A549 treated with CORT108297 at 1 μM for 4 hours (cell line): ENCODE measurements around the gene UGT1A3. TPM values are rescaled to one million over a fixed set of nuclear protein-coding genes. Genes with fewer than 3 reads are reported as not detected.

Experiments used
- total RNA-seq: library from RNA; stranded (reverse); fragments of 200-300 nt; extraction: Qiagen RNA extraction; gene quantifications from 5 replicates; pipeline ENCODE4 v1.2.3, GENCODE V29; 2022

The UGT1A3 gene
- 0.07 to 0.17 TPM (median 0.13 TPM) in 3 of 5 replicates, not detected in the others for total RNA-seq

DNA sequence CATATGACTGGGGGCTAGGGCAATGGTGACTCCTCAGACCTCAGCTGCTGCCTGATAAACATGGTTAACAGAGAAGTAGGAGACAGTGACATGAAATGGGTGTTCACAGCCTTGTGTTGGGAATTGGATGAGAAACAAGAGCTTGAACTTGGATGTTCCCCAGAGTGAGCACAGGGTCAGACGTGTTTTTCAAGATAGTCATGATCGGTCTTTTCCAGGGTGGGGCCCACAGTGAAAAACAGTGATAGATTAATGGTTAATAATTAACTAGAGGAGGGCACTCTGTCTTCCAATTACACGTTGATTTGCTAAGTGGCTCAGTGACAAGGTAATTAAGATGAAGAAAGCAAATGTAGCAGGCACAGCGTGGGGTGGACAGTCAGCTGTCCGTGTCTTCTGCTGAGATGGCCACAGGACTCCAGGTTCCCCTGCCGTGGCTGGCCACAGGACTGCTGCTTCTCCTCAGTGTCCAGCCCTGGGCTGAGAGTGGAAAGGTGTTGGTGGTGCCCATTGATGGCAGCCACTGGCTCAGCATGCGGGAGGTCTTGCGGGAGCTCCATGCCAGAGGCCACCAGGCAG, at the start of gene UGT1A3:
TSS of gene UGT1A3 (plus strand) at position 320 of the 579 bp plus-strand sequence. CDS start at position 405, 85 bp downstream.

DNA sequence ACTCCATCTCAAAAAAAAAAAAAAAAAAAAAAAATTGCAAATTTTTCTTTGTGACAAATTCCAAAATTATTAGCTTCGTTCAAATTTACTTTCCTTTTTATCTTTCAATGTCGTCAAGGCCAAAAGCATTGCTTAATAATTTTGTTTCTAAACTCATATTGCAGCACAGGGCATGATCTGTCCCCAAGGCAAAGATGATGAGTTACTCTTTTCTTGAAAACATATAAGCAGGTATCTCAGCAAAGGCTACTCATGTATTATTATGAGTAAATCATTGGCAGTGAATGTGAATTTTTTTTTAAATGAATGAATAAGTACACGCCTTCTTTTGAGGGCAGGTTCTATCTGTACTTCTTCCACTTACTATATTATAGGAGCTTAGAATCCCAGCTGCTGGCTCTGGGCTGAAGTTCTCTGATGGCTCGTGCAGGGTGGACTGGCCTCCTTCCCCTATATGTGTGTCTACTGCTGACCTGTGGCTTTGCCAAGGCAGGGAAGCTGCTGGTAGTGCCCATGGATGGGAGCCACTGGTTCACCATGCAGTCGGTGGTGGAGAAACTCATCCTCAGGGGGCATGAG, 47.2 kb upstream of the UGT1A3 start, which contains the start of gene UGT1A7:
TSS of gene UGT1A7 (plus strand) at position 381 of the 579 bp plus-strand sequence. CDS start at position 418, 37 bp downstream.

DNA sequence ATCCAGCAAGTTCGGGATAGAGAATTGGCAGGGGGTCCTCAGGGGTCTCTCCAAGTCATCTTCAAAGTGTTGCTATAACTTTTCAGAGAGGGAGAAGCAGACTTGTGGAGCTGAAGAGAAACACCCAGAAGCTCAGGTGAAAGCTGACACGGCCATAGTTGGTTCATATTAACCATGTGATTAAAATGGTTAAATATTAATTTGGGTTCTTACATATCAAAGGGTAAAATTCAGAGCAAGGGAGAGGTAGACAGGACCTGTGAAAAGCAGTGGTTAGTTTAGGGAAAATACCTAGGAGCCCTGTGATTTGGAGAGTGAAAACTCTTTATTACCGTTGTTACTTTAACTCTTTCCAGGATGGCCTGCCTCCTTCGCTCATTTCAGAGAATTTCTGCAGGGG, 36.2 kb upstream of the UGT1A3 start, which contains the start of gene UGT1A6:
TSS of gene UGT1A6 (plus strand) at position 243 of the 400 bp plus-strand sequence. CDS start at position 358, 115 bp downstream.

DNA sequence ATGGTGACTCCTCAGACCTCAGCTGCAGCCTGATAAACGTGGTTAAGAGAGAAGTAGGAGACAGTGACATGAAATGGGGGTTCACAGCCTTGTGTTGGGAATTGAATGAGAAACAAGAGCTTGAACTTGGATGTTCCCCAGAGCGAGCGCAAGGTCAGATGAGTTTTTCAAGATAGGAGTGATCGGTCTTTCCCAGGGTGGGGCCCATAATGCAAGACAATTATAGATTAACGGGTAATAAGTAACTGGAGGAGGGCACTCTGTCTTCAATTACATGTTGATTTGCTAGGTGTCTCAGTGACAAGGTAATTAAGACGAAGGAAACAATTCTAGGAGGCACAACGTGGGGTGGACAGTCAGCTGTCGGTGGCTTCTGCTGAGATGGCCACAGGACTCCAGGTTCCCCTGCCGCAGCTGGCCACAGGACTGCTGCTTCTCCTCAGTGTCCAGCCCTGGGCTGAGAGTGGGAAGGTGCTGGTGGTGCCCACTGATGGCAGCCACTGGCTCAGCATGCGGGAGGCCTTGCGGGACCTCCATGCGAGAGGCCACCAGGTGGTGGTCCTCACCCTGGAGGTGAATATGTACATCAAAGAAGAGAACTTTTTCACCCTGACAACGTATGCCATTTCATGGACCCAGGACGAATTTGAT, 16.1 kb upstream of the UGT1A3 start, which contains the start of gene UGT1A5:
TSS of gene UGT1A5 (plus strand) at position 297 of the 651 bp plus-strand sequence. CDS start at position 382, 85 bp downstream.

GRCh38 chr2:233718552-233718951, 10.3 kb upstream of the UGT1A3 start, which contains the start of gene UGT1A4:
Gene UGT1A4 (plus strand): TSS chr2:233718736. CDS start chr2:233718821, 85 bp downstream.

DNA sequence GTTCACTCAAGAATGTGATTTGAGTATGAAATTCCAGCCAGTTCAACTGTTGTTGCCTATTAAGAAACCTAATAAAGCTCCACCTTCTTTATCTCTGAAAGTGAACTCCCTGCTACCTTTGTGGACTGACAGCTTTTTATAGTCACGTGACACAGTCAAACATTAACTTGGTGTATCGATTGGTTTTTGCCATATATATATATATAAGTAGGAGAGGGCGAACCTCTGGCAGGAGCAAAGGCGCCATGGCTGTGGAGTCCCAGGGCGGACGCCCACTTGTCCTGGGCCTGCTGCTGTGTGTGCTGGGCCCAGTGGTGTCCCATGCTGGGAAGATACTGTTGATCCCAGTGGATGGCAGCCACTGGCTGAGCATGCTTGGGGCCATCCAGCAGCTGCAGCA, 31.2 kb downstream of the UGT1A3 start, which contains the start of gene UGT1A1:
TSS of gene UGT1A1 (plus strand) at position 228 of the 400 bp plus-strand sequence. CDS start at position 246, 18 bp downstream.

DNA sequence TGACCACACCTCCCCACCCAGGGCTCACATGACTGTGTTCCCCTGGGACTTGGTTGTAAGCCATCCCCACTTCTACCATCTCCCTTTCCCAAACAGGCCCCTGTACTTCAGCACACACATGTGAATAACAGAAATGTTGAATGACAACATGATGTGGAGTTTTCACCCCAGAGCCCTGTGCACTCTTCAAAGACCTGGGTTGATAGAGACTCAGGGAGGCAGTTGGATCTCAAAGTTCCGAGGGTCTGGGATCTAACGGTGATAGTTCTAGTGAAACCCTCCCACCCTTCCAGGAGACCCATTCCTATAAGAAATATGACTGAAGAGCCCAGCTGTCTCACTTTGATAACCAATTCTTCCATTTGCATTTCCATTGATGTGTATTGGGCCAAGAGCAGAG, 49.2 kb downstream of the UGT1A3 start, which contains the start of gene MROH2A:
TSS of gene MROH2A (plus strand) at position 301 of the 400 bp plus-strand sequence. CDS start 1,029 bp downstream, outside the sequence.

Other genes starting within 250 kb of the UGT1A3 start
- 22.4 to 27.4 TPM (median 24.7 TPM) in 5 replicates for gene USP40, start 162.3 kb upstream of the UGT1A3 start, total RNA-seq
- 0.05 to 0.07 TPM (median 0.05 TPM) in 3 of 5 replicates, not detected in the others for gene UGT1A8, start 111.4 kb upstream of the UGT1A3 start, total RNA-seq
- gene UGT1A10, start 92.6 kb upstream of the UGT1A3 start, total RNA-seq: 0.06 TPM in 1 of 5 replicates, not detected in the others
- 4.1 to 6.9 TPM (median 4.8 TPM) in 5 replicates for gene UGT1A9, start 57.1 kb upstream of the UGT1A3 start, total RNA-seq
- 3.9 to 6.3 TPM (median 4.3 TPM) in 5 replicates for gene UGT1A7, start 47.1 kb upstream of the UGT1A3 start, total RNA-seq
- gene UGT1A6, start 36.2 kb upstream of the UGT1A3 start, total RNA-seq: 0.87 to 1.9 TPM (median 1.1 TPM) in 5 replicates
- gene UGT1A5, start 16.1 kb upstream of the UGT1A3 start, total RNA-seq: not detected in 5 replicates
- 0.06 to 0.08 TPM (median 0.07 TPM) in 3 of 5 replicates, not detected in the others for gene UGT1A4, start 10.3 kb upstream of the UGT1A3 start, total RNA-seq
- 0.58 to 1.6 TPM (median 0.94 TPM) in 5 replicates for gene UGT1A1, start 31.2 kb downstream of the UGT1A3 start, total RNA-seq
- gene MROH2A, start 49.3 kb downstream of the UGT1A3 start, total RNA-seq: 0.09 to 0.20 TPM (median 0.15 TPM) in 4 of 5 replicates, not detected in the other
- gene HJURP, start 125.5 kb downstream of the UGT1A3 start, total RNA-seq: 73.9 to 78.1 TPM (median 76.4 TPM) in 5 replicates
- 0.05 to 0.47 TPM (median 0.42 TPM) in 5 replicates for gene TRPM8, start 188.3 kb downstream of the UGT1A3 start, total RNA-seq